ENCODE measurements around the gene PTPRT.

Gene PTPRT

DNA sequence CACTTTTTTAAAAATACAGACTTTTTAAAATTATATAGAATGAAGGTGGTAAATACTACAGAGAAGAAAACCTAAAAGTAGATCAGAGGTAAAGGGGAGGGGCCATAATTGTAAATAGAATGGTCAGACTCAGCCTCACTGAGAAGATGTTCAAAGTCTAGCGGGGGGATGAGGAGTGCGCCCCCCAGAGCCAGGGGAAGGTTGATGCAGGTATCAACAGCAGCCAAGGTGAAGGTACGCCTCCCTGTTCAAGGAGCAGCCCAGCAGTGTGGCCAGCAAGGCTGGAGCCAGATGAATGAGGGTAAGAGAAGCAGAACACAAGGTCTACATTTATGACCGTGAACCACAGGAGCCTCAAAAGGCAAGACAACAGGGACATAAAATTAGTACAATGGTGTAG is 204.1 kb downstream of the PTPRT start:
- intact Hi-C loops (cut with DNase I), result no loop called here

DNA sequence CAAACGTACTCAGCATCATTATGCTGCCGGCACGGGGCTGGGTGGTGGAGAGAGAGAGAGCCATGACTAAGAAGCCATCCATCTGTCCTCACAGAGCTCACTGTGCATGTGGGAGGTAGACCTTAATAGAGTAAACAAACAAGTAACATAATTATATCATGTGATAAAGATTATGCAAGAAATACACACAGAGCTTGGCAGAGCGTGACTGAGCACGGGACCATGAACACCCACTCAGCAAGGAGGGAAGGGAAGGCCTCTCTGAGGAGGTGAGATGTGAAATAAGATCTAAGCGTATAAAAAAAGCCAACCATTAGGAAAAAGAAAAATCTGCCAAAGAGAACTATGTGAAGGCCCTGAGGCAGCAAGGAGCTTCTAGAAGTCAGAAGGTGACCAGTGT is 207.5 kb downstream of the PTPRT start:
- intact Hi-C loops (cut with DNase I), result no loop called here

More for the DNA sequence above, 204.1 kb downstream of the PTPRT start:
- DNase-seq, result no peak

DNA sequence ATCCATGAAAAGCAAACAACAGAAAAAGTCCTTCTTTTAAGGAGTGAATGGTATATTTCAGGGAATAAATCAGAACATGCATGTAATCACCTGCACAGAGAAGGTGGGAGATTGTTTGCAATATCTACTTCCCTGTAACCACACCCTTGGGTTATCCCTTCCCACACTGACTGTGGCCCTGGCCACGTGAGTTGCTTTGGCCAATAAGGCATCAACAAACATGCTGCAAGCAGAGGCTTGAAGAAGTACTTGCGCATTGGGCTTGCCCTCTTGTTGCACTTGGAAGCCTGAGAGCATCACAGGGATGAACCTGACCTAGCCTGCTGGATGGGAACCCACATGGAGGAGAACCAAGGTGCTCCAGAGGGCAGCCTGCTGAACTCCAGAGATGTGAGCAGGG is 208.5 kb downstream of the PTPRT start:
- DNase-seq, result no peak
- intact Hi-C loops (cut with DNase I), result no loop called here

More for the DNA sequence above, 207.5 kb downstream of the PTPRT start:
- peak in 4 of 10 donors; percentile 9 to 30 (median 18) for DNase-seq

DNA sequence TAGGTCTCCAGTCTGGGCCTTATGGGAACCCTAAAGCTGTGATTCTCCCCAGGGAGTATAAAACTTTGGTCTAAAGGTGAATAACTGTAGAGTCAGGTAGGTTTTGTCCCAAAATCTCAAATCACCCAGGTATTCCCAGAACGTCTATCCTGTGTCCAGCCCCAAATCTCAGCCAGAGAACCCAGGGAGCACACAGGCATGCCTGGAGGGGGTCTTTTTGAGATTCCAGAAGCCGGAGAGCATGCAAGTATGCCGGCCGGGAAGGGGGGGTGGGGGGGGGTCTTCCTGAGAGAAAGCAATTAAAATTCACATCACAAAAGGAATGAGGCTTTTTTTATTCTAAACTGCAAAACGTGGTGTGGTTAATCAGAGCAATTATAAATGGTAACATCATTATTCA is 210.0 kb downstream of the PTPRT start:
- DNase-seq, result no peak
- intact Hi-C loops (cut with DNase I), result no loop called here

DNA sequence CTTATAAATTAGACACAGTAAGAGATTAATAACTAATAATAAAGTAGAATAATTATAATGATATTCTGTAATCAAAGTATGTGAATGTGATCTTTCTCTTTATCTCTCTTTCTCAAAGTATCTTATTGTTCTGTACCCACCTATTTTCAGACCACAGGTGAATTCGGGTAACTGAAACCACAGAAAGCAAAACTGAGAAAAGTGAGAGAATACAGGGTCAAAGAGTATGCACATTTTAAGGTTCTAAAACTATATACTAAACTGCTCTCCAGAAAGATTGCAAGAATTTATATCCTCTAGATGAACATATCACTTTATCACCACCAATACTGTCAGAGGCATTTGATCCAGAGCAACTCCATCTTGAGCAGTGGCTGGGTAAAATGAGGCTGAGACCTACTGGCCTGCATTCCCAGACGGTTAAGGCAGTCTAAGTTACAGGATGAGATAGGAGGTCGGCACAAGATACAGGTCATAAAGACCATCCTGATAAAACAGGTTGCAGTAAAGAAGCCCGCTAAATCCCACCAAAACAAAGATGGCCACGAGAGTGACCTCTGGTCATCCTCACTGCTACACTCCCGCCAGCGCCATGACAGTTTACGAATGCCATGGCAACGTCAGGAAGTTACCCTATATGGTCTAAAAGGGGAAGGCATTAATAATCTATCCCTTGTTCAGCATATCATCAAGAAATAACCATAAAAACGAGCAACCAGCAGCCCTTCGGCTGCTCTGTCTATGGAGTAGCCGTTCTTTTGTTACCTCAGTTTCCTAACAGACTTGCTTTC is 211.3 kb downstream of the PTPRT start:
- intact Hi-C loops (cut with DNase I), result no loop called here
- no peak for DNase-seq

DNA sequence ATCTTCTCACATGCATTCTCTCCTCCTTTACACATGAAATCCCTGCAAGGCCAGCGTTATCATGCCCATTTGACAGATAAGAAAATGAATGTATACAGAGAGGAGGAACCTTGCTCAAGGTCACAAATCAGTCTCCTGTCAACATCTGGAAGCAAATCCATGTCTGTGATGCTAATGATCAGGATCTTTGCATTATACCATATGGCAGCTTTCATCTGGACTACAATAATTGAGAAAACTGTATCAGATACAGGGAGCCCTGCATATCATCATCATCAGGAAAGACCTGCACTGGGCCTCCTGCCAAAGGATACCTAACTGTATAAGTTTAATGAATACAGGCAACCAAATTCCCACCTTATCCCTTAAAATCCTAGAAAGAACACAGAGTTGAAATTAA is 213.7 kb downstream of the PTPRT start:
- no peak for DNase-seq
- intact Hi-C loops (cut with DNase I), result no loop called here

DNA sequence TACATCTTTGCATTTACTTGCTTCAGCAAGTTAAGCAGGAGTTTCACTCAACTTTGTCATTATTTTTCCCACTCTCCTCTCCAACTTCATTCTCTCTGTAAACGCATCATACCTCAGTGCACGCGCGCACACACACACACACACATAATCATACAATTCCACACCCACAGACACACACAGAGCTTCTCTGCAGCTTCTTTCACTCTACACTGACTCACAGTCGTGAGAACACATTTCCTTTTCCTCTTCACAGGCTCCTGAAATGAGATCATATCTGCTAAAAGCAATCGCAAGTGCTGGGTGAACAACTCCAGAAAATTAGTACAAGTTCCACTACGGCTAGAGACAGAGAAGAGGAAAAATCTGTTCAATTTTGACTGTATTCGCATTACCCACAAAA is 215.4 kb downstream of the PTPRT start:
- intact Hi-C loops (cut with DNase I), result no loop called here
- no peak for DNase-seq

DNA sequence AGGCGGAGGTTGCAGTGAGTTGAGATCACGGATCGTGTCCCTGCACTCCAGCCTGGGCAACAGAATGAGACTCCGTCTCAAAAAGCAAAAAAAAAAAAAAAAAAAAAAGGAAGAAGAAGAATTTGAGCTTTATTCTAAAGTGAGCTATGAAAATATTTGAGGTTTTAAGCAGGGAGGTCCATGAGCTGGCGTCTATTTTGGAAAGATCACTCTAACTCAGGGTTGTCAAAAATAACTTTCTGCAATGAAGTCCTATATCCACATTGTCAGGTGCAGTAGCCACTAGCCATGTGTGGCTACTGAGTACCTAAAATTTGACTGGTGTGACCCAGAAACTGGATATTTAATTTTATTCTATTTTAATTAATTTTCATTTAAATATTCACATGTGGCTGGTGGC is 217.1 kb downstream of the PTPRT start:
- intact Hi-C loops (cut with DNase I), result no loop called here
- DNase-seq, result no peak

DNA sequence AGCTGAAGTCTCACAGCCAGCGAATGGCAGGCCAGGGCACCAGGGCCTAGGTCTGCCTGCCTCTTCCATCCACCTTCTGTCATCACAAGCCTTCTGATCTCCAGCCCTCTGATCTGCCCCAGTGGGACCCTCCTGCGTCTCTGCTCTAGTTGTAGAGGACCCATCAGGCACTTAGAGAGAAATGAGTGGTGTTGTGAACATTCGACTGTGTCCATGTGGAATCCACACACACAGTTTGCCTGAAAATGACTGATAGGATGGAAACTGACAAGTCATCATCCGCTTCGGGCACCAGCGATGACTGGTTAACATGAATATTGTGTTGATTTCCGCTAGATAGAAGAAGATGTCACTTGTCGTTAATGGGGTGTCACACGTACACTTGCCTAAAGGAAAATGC is 221.0 kb downstream of the PTPRT start:
- intact Hi-C loops (cut with DNase I), result no loop called here
- no peak for DNase-seq

DNA sequence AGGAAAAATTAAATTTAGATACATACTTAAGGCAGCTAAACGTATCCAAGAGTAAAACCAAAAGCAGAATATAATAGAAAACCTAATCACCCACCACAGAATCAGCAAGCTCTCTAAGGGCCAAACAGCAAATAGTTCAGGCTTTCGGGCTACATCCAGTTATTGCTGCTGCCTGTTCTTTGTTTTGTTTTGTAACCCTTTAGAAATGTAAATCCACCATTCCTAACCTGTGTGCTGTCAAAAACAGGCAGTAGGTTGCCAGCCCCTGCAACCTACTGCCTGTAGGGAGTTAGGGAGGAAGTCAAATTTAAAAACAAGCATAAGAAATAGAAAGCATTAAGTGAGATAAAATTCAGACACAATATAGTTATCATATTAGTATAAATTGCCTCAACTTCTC is 225.9 kb downstream of the PTPRT start:
- no peak for DNase-seq
- intact Hi-C loops (cut with DNase I), result no loop called here

DNA sequence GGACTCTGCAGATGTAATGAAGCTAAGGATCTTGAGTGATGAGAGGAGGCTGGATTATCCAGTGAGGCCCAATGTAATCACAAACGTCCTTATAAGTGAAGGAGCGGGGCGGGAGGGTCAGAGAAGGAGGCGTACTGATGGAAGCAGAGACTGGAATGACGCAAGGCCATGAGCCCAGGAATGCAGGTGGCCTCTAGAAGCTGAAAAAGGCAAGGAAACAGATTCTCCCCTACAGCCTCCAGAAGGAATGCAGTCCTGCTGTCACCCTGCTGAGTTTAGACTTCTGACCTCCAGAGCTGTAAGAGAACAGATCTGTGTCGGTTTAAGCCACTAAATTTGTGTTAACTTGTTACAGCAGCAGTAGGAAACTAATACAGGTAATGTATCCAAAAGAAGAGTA is 227.9 kb downstream of the PTPRT start:
- intact Hi-C loops (cut with DNase I), result no loop called here

DNA sequence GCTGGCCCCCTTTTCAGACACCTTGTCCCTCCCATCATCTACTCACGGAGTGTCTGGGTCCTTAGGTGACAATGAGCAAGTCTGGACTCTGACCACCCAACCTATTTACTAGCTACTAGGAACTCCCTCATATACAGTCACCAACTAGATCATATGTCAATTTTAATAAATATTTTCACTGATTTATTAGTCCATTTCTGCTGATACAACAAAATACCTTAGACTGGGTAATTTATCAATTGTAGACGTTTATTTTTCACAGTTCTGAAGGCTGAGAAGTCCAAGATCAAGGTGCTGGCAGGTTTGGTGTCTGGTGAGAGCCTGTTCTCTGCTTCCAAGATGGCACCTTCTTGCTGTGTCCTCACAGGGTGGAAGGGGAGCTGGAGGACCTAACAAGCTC is 229.7 kb downstream of the PTPRT start:
- DNase-seq, result no peak
- intact Hi-C loops (cut with DNase I), result no loop called here

More for the DNA sequence above, 227.9 kb downstream of the PTPRT start:
- DNase-seq, result no peak

DNA sequence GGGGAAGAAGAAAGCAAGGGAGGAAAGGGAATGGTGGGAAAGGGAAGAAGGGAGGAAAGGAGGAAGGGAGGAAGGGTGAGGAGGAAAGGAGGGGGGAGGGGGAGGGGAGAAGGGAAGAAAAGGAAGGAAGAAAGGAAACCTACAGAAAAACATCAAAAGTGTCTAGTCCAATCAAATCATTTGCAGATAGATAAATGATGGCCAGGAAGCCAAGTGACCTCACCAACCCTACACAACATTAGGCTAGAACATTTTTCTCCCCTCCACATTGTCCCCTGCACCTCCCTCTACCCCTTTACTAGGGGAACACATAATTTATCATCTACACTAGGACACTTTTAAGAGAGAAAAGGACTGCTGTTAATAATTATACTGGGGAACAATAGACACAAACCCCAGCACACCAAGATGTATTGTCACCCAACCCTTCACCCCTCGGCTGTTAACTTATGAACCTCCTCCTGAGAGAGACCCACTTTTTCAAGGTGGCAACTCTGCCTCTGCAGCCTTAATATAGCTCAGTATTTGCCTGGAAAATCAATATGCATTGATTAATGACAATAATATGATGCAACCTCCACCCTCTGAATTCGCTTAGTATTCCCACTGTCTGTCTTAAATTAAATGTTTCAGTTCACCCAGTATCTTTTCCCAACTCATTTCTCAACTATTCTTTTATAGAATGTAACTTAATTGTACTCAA is 231.2 kb downstream of the PTPRT start:
- DNase-seq, result no peak
- intact Hi-C loops (cut with DNase I), result no loop called here

DNA sequence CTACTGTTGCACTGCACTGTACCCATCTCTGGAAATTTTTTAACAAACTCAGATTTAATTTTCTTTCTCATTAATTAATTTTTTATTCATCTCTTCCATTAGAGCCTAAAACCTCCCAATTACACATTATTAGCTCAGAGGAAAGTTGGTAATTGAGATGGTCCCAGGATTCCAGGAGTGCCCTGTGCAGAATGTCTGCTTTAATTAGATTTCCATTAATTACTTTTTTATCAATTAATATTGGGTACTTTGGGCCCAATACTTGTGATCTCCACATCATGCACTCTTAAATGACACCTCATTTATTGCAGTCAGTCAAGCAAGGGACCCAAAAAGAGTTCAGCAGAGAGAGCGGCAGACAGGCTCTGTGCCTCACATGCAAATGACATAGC is 232.0 kb downstream of the PTPRT start:
- DNase-seq, result no peak
- intact Hi-C loops (cut with DNase I), result no loop called here

DNA sequence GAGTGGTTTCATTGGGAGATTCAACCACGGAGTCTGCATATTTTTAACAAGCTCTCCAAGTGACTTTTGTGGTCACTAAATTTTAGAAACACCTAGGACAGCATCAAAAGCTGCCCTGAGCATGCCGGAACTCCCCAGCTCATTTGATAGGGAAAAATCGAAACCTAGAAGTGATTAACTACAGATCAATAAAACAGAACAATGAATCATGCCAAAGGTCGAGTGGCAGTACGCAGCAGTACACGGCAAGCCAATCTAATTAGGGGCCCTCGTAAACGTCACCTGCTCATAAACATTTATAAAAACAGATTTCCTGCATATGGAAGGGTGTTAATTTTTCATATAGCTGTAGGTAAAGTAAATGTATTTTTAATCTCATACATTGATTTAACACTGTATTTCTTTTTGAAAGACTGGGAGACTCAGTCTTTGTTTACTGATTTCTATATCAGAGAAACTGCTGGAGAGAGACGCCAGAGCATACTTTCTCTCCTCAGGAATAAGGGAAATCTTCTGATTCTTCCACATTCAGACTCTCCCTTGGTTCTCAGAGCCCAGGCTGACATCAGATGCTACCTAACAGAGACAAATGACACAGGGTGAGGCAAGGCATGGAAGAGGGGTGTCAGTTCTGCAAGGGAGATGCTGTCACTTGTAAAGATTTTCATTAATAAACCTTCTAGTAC is 232.5 kb downstream of the PTPRT start:
- DNase-seq, result no peak
- intact Hi-C loops (cut with DNase I), result no loop called here

DNA sequence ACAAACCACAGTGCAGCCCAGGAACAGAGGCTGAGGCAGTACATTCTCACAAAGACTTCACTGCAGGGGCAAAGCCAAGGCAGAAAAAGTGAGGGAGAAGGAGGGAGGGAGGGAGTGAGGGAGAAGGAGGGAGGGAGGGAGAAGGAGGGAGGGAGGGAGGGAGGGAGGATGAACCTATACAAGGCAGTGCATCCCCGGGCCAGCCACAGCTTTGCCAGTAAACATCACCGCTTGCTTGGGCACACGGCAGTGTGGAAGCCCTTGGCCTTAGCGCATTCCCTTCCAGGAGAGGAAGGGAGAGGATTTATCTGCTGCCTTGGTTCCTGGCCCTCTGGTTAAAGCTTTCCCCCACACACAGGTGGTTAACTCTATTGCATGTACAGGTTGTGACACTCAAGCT is 234.0 kb downstream of the PTPRT start:
- intact Hi-C loops (cut with DNase I), result no loop called here
- no peak for DNase-seq

DNA sequence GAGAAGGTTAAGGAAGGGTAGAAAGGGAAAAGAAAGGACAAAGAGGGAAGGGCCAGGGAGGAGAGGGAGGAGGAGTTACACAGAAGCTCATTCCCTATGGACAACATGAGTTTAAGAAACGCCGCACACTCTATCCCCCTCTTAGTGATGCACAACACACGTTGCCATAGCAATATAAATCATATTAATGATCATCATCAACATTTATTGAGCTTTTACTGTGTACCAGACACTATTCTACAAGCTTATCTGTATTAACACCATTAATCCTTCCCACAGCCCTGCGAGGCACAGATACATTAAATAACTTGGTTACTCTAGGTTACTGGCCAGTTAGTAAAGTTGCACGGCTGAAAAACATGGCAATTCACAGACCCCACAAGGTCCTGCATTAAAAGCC is 234.8 kb downstream of the PTPRT start:
- no peak for DNase-seq

DNA sequence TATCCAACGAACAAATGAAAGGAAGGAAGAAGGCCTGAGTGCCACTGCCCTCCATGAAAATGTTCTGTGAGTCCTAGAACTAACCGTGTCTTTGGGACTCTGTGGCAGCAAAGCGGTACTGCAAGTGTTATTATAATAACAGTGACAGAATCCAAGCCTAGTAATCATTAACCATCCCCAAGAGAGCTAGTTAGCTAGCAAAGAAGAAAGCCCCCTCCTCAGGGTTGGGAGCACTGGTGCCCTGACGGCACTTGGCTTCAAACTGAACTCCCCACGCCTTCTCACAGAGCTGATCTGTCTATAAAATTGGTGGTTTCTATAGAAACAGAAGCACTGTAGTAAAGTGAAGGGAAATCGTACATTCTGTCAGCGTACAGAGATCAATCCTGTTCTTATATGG is 239.8 kb downstream of the PTPRT start:
- DNase-seq, result no peak
- intact Hi-C loops (cut with DNase I), result no loop called here

More for the DNA sequence above, 234.8 kb downstream of the PTPRT start:
- intact Hi-C loops (cut with DNase I), result no loop called here

DNA sequence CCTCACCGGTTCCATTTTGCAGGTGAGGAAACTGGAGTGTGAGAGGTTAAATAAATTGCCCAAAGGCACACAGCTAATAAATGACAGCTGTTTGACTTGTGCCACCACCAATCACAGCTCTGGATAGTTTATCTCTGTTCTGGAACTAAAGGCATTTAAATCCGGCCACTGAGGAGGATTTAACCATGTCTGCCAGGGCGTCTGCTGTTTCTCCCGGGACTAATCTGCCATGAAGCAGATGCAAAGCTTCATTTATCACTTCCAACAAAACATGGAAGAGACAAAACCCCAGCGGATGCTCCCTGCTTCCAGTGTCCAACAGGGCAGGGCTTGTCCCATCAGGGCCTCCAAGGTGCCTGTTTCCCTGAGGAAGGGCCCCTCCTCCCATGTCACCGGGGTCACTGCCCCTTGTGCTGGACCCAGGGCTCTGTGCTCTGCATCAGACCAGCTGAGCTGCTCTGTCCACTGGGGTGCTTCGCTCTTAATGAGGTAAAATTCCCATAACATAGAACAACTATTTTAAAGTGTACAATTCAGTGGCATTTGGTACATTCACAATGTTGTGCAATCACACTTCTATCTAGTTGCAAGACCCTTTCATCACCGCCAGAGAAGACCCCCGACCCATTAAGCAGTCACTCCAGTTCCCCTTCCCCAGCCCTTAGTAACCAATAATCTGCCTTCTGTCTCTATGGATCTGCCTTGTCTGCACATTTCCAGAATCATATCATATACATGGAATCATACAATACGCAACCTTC is 244.3 kb downstream of the PTPRT start:
- intact Hi-C loops (cut with DNase I), result no loop called here
- DNase-seq, result no peak

DNA sequence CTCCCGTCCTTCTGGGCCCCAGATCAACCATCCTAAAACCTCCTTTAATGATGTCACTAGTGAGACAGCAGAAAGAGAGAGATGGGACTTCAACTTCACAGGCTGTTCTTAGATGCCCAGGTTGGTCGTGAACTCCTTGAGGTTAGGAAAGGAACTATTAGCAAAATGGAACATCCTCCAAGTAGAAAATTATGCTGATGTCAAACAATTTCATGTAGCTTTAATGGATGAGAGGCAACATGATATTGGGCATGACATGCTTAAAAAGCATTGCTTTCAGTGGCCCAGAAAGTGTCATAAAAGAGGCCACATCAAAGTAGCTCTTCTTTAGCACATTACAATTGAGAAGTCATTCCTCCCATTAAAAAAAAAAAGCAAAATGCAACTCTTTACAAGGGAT is 248.1 kb downstream of the PTPRT start:
- intact Hi-C loops (cut with DNase I), result no loop called here
- DNase-seq, result no peak
